Stimulated activated CD4-positive, alpha-beta T cell treated with anti-CD3 and anti-CD28 coated beads, Interleukin-2, amount 100 ng/mL, for 24 hours (primary cell): Measurements from ENCODE around the gene PIP5K1B.

ENCODE experiments used
- DNase-seq, 2 donors: peaks; one replicate each; pipeline ENCODE4 v3.0.0-alpha.2; 2020

The PIP5K1B gene

GRCh38 chr9:69001921-69002320 lies 296.9 kb downstream of the PIP5K1B start:
- no peak for DNase-seq

DNA sequence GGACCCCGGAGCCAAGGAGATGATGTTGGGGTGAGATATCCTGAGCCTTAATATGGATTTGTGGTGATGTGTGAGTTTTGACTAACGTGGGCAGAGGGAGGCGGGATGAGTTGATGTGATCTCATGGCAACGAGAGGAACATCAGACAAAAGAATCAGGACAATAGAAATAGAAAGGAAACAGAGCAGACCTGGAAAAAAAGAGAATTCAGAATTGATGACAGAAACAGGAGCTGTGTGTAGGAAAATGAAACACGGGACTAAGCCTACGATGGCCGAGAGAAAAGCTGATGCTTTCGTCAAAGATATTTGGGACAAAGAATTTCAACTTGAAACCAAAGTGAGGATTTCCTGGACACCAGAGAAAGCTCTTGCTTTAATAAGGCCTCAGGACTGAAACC lies 298.0 kb downstream of the PIP5K1B start:
- no peak for DNase-seq

- no peak for DNase-seq
Measured at GRCh38 chr9:69004836-69005235, 299.8 kb downstream of the PIP5K1B start.

- DNase-seq = no peak
Measured at GRCh38 chr9:69009708-69010107, 304.7 kb downstream of the PIP5K1B start.

GRCh38 chr9:69012696-69013381 lies 307.8 kb downstream of the PIP5K1B start:
- DNase-seq = no peak

- DNase-seq = no peak
Measured at GRCh38 chr9:69013382-69013727, 308.3 kb downstream of the PIP5K1B start.

- no peak for DNase-seq
Measured at GRCh38 chr9:69014013-69014412, 309.0 kb downstream of the PIP5K1B start, which contains the start of gene PRKACG. PRKACG (minus strand) TSS chr9:69014113; CDS start chr9:69014092, 21 bp downstream.

DNA sequence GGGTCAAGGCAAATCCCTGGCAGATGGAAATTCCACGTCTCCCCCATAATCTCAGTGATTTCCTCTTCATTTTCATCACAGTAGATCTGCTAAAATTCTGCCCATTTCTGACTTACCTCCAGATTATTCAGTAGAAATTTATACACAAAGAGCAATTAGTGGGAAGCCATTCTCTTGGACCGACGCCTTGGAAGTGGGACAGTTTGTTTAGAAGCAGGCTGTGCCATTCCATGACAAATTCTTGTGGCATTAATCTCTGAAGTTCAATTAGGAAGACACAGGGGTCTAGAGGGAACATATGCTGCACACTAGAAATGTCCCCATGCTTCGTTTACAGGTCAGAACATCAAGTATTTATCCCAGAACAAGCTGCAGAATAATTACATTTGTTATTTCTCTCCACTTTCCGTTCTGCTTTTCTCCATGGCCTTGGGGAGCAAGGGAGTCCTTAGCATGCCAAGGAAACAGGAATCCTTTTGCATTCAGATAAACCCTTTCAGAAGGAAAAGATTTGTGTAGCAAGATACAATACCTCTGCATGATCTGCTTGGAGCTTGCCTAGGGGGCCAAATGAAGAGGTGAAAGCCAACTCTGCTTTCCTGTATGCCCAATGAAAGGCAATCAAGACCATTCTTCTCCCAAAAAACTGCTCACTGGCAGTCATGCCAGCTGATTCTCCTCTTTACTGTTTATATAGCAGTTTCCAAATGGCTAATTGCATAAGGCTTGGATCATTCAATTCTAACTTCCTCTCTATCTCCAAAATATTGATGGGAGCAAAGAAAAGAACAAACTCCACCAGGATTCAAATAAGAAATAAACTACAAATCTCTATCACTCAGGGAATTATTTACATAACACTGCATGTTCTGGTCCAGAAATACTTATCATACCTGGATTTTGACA lies 311.4 kb downstream of the PIP5K1B start:
- no peak for DNase-seq

GRCh38 chr9:69018737-69019136 lies 313.7 kb downstream of the PIP5K1B start:
- DNase-seq = no peak

DNA sequence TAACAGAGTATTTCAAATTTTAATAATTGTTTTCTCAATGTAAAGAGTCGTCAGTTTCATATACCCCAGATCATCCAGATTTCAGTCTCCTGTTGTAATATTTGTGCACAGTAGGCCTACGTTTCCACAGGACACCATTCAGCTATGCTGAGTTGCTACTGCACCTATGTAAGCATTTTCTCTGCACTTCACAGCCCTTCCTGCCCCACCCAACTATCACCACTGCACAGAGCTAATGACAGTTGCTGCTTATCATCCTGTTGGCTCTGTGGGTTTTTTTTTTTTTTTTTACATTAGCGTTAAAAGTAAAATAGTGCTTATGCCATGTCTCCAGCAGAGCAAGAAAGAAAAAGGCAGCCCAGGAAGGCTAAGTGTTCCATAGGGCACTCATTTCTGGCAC lies 314.8 kb downstream of the PIP5K1B start:
- DNase-seq = no peak

DNA sequence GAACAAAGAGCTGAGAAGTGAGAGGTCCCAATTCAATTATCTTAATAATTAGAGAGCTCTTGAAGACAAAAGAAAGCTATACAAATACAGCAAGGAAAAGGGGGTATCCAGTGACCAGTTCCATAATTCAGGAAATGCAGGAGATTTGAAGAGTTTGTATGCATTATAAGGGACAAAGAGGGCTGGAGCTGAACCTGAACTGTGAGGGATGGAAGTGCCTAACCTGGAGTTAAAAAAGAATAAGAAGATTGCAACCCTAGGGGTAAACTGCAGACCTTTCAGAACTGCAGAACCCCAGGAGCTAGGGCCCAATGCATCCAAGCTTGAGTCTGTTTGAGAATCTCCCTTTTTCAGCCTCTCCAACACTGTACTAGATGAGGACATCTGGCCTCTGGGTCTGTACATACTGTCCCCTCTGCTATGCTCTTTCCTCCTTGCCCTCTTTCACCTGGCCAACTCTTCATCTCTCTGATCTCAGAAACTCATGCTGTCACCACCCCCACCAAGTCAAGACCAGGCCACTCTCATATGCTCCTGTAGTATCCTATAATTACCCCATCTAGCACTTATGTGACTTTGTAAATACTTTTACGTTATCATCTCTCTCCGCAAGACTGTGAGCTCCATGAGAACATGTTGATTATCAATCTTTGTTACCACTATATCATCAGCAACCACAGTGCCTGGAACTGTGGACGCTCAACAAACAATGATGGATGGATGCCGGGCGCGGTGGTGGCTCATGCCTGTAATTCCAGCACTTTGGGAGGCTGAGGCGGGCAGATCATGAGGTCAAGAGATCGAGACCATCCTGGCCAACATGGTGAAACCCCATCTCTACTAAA lies 315.5 kb downstream of the PIP5K1B start:
- DNase-seq = no peak

GRCh38 chr9:69023650-69024049 lies 318.6 kb downstream of the PIP5K1B start:
- no peak for DNase-seq

DNA sequence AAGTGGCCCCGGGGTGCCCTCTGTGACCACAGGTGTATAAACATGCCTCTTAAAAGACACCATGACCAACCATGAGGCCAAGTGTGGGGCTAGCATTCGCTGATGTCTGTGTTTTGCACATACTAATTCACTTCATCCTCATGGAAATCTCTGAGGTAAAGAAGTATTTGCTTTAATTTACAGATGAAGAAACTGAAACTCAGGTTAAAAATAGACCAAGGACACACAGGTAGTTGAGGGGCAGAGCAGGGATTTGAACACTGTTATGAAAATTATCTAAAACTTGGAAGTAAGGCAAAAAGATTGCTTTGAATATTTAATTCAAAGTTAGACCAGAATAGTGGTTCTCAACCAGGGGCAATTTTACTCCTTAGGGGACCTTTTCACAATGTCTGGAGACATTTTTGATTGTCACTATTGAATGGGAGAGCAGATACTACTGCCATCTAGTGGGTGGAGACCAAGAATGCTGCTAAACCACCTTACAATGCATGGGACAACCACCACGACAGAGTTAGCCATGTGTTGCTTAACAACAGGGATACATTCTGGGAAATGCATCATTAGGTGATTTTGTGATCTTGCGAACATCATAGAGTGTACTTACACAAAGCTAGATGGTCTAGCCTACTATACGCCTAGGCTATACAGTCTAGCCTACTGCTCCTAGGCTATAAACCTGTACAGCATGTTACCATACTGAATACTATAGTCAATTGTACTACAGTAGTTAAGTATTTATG lies 322.5 kb downstream of the PIP5K1B start:
- DNase-seq = peak; percentile 19 to 43

GRCh38 chr9:69028754-69029153 lies 323.7 kb downstream of the PIP5K1B start:
- DNase-seq = peak in 1 of 2 donors; percentile 27

DNA sequence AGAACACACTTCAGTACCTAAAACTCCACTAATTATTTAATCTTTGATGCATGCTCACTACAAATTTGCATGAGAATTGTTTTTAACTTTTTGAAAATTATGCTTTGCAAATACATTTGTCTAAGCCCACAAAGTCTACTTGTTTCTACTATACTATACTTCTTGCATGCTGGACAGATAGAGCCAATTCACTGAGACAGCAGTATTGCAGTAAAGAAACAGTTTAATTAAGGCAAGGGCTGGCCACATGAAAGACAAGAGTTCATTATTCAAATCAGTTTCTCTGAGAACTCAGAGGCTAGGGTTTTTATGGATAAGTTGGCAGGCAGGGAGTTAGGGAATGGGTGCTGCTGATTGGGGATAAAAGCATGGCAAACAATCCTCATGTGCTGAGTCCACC lies 324.5 kb downstream of the PIP5K1B start:
- DNase-seq = no peak

- no peak for DNase-seq
Measured at GRCh38 chr9:69030851-69031645, 326.0 kb downstream of the PIP5K1B start.

- DNase-seq = no peak
Measured at GRCh38 chr9:69034071-69034470, 329.0 kb downstream of the PIP5K1B start.

- peak; percentile 86 to 87 for DNase-seq
Measured at GRCh38 chr9:69035438-69036308, 330.6 kb downstream of the PIP5K1B start, which contains the start of gene FXN. FXN (plus strand) TSS chr9:69035752; CDS start chr9:69035783, 31 bp downstream.

GRCh38 chr9:69036309-69036708 lies 331.3 kb downstream of the PIP5K1B start:
- peak; percentile 34 to 38 for DNase-seq

GRCh38 chr9:69036799-69037198 lies 331.8 kb downstream of the PIP5K1B start:
- no peak for DNase-seq
